UCSD-AML1 (cell line): ENCODE results near the gene LYPD5.
"Not testable (repeated sequence)": the region's sequence is repeated elsewhere in the genome, so short reads cannot be mapped to it uniquely, and the experiment has no call there.

Experiments used
- DNase-seq: peaks from one replicate; lab custom pipeline; 2025; ENCODE audit not compliant: unreplicated experiment; lab: John Stamatoyannopoulos, UW

LYPD5 gene

GRCh38 chr19:43806848-43807247 lies 4.6 kb upstream of the LYPD5 start:
- no peak for DNase-seq

- not testable (repeated sequence) for DNase-seq
These were observed 4.2 kb upstream of the LYPD5 start for GRCh38 chr19:43806401-43806800.

- no peak for DNase-seq
These were observed 2.2 kb upstream of the LYPD5 start for GRCh38 chr19:43804432-43804831.

- DNase-seq = no peak
These were observed 2.6 kb downstream of the LYPD5 start for GRCh38 chr19:43799502-43800142.

GRCh38 chr19:43798546-43799409 lies 3.5 kb downstream of the LYPD5 start:
- DNase-seq = no peak

- DNase-seq = no peak
These were observed 4.2 kb downstream of the LYPD5 start for GRCh38 chr19:43798026-43798545.

GRCh38 chr19:43797556-43797955 lies 4.7 kb downstream of the LYPD5 start:
- DNase-seq = no peak

GRCh38 chr19:43797118-43797517 lies 5.1 kb downstream of the LYPD5 start:
- DNase-seq = no peak

- DNase-seq = no peak
These were observed 11.7 kb downstream of the LYPD5 start for GRCh38 chr19:43790587-43790986.

- no peak for DNase-seq
These were observed 13.2 kb downstream of the LYPD5 start for GRCh38 chr19:43789029-43789428.

- no peak for DNase-seq
These were observed 15.6 kb downstream of the LYPD5 start for GRCh38 chr19:43786665-43787064.

- DNase-seq = peak; percentile 47
These were observed 17.1 kb downstream of the LYPD5 start for GRCh38 chr19:43784981-43785808.

GRCh38 chr19:43784241-43784980 lies 17.8 kb downstream of the LYPD5 start:
- peak; percentile 33 for DNase-seq

- no peak for DNase-seq
These were observed 18.6 kb downstream of the LYPD5 start for GRCh38 chr19:43783636-43784035.

- no peak for DNase-seq
These were observed 19.5 kb downstream of the LYPD5 start for GRCh38 chr19:43782689-43783231.

GRCh38 chr19:43782311-43782660 lies 20.0 kb downstream of the LYPD5 start:
- no peak for DNase-seq

GRCh38 chr19:43781630-43782310 lies 20.5 kb downstream of the LYPD5 start:
- DNase-seq = no peak

- DNase-seq = peak; percentile 64
These were observed 21.3 kb downstream of the LYPD5 start, which contains the start of gene KCNN4 for GRCh38 chr19:43780706-43781525. Gene KCNN4 (minus strand): TSS chr19:43780973. CDS start chr19:43780861, 112 bp downstream.

- peak; percentile 47 for DNase-seq
These were observed 22.4 kb downstream of the LYPD5 start for GRCh38 chr19:43779820-43780219.
